Neuron (in vitro differentiated cells): Measurements from ENCODE around the gene SOCS1.
"Not testable (repeated sequence)": the region's sequence is repeated elsewhere in the genome, so short reads cannot be mapped to it uniquely, and the experiment has no call there.

Experiments used
- H2AFZ ChIP-seq: one replicate; pipeline ENCODE4 v1.6.1; 2013; ENCODE audit warnings: low read depth, mild to moderate bottlenecking, inconsistent platforms, low read length, moderate library complexity
- H3K27me3 ChIP-seq: one replicate; pipeline ENCODE4 v1.6.1; 2013; ENCODE audit warnings: low read length; ENCODE audit not compliant: insufficient read depth
- H3K36me3 ChIP-seq: one replicate; pipeline ENCODE4 v1.6.1; 2013; ENCODE audit warnings: low read length; ENCODE audit not compliant: insufficient read depth
- H3K4me1 ChIP-seq: one replicate; pipeline ENCODE4 v1.6.1; 2013; ENCODE audit warnings: low read length; ENCODE audit not compliant: insufficient read depth
- H3K4me3 ChIP-seq: 2 replicates; pipeline ENCODE4 v1.5.1; 2013; ENCODE audit warnings: mild to moderate bottlenecking, low read length, moderate library complexity
- H3K9me3 ChIP-seq: one replicate; pipeline ENCODE4 v1.6.1; 2013; ENCODE audit warnings: low read length

Gene SOCS1

GRCh38 chr16:11229906-11230305, 26.1 kb downstream of the SOCS1 start:
- no peaks in the 10 kb centered on the region for H3K9me3 ChIP-seq
- H2AFZ ChIP-seq = no peak overlapping the region
- H3K36me3 ChIP-seq = no peaks in the 10 kb centered on the region
- H3K4me3 ChIP-seq = no peak overlapping the region
- H3K27me3 ChIP-seq = no peaks in the 10 kb centered on the region
- H3K4me1 ChIP-seq = peaks cover 4% of the 10 kb centered on the region

DNA sequence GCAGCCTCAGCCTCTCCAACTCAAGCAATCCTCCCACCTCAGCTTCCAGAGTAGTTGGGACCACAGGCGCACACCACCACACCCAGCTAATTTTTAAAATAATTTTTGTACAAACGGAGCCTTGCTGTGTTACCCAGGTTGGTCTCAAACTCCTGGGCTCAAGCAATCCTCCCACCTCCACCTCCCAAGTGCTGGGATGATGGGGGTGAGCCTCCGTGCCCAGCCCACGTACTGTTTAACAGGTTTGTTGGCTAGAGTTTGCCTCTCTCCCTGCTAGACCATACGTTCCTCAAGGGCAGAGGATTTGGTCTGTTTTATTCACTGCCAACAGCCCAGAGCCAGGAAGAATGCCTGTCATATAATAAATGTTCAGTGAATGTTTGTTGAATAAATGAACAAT, 26.6 kb downstream of the SOCS1 start:
- Histone ChIP-seq H3K9me3 (no peaks in the 10 kb centered on the region), H3K36me3 (no peaks in the 10 kb centered on the region), H3K27me3 (no peaks in the 10 kb centered on the region), H3K4me3 (no peak overlapping the region), H2AFZ (no peak overlapping the region), H3K4me1 (peaks cover 6% of the 10 kb centered on the region)

DNA sequence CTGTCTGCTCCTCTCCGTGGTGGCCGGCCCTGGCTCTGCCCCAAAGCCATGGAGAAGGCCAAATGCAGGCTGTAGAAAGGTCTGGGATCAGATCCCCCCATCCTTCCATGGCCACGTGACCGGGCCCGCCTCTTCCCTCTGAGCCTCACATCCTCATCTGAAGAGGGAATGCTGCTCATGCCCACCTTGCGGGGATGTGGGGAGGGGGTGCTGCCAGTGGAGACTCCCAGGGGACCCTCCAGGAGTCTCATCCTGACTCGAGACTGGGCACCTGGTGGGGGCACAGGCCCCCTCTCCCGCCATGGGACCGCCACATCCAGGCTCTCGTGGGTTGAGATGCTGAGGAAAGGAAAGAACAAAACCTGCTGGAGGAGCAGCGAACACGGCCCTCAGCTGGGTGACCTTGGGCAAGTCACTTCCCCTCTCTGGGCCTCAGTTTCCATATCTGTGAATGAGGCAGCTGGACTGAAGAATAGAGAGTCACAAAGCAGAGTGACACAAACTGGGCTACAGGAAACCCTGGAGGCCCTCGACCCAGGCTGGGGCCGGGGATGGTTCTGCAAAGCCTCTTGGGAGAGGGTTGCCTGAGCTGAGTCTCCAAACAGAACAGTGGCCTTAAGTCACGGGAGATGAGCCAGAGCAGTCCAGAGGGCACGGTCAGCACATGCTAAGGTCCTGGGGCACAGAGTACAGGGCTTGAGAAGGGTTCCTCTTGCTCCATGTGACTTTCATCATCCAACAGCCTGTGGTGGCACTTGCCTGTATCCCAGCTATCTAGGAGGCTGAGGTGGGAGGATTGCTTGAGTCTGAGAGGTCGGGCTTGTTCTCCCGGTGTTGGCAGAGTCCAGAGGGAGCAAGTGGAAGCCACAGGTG, 30.1 kb downstream of the SOCS1 start:
- Histone ChIP-seq H3K36me3 (no peaks in the 10 kb centered on the region), H2AFZ (no peak overlapping the region), H3K4me3 (no peak overlapping the region), H3K9me3 (no peaks in the 10 kb centered on the region), H3K27me3 (no peaks in the 10 kb centered on the region), H3K4me1 (peaks cover 8% of the 10 kb centered on the region)

- Histone ChIP-seq H3K4me3 (no peak overlapping the region), H3K36me3 (no peaks in the 10 kb centered on the region), H3K27me3 (no peaks in the 10 kb centered on the region), H2AFZ (no peak overlapping the region), H3K4me1 (peaks cover 8% of the 10 kb centered on the region), H3K9me3 (no peaks in the 10 kb centered on the region)
Measured at GRCh38 chr16:11224894-11225676, 30.9 kb downstream of the SOCS1 start.

DNA sequence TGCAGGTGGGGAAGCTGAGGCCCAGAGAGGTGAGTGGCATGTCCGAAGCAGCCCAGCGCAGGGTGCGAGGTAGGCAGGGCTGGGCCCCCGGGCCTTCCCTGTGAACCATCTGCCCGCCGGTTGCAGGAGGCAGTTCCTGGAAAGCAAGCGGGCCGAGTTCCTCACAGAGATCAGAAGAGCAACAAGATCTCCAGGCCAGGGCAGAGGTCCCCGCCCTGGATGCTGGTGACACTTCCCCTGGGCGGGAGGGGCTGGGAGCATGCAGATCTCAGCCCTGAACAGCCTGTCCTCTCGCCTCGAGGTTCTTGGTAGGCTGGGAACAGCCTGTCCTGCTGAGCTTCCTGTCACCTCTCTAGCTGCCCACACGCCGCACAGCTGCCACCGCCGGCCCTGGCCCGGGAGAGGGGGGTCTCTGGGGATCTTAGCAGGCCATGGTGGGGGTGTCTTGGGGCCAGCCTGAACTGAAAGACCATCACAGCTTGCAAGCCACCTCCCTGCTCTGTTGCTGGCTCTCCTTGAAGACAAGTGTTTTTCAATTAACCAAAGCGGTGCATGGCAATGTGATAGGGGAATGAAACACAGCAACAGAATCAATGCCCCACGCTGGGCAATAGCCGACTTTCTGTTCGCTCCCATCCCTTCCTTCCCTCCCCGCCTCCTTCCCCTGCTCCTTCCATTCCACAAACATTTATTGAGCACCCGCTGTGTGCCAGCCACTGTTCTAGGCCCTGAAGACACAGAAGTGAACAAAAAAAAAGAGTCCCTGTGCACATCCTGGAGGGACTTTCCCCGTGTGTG, 31.7 kb downstream of the SOCS1 start:
- H3K4me1 ChIP-seq = peaks cover 8% of the 10 kb centered on the region
- no peaks in the 10 kb centered on the region for H3K27me3 ChIP-seq
- H3K36me3 ChIP-seq = no peaks in the 10 kb centered on the region
- H2AFZ ChIP-seq = no peak overlapping the region
- H3K4me3 ChIP-seq = no peak overlapping the region
- no peaks in the 10 kb centered on the region for H3K9me3 ChIP-seq

GRCh38 chr16:11220507-11220906, 35.5 kb downstream of the SOCS1 start:
- not testable (repeated sequence) for H2AFZ ChIP-seq, H3K4me3 ChIP-seq, H3K27me3 ChIP-seq, H3K4me1 ChIP-seq, H3K36me3 ChIP-seq, H3K9me3 ChIP-seq

DNA sequence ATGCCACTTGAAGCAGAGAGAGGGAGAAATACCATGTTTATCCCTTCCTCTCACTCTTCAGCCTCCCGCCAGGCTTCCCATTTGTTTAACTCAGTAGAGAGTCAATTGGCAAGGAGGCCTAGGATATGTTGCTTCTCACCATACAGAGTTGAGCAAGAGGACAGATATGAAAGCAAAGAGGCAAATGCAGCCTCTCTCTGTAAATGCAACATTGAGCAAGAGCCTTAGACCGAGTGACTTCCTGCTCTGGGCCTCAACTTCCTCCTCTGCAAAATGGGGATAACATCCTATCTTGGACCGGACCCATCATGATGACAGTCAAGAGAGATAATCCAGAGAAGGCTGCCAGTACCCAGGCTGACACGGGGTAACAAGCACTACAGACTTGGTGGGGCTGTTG, 36.8 kb downstream of the SOCS1 start:
- Histone ChIP-seq H3K27me3 (no peaks in the 10 kb centered on the region), H3K4me3 (no peak overlapping the region), H3K9me3 (no peaks in the 10 kb centered on the region), H3K4me1 (peaks cover 3% of the 10 kb centered on the region), H3K36me3 (no peaks in the 10 kb centered on the region), H2AFZ (no peak overlapping the region)

DNA sequence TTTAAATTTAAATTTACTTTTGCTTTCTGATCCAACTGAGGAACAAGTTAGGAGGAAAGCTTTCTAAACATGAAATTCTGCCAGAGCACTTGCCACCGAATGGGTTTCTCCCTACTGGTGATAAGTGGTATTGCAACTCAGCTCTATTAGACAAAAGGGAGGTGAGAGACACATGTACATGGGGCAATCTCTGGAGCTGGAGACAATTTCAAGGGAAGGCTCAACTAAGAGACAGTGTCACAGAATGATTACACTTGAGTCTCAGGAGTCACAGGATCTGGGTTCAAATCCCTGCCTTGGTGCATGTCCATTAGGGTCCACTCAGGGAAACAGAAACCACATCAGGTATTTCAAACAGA, 37.4 kb downstream of the SOCS1 start:
- no peaks in the 10 kb centered on the region for H3K36me3 ChIP-seq
- H3K4me1 ChIP-seq = no peaks in the 10 kb centered on the region
- no peak overlapping the region for H3K4me3 ChIP-seq
- no peaks in the 10 kb centered on the region for H3K9me3 ChIP-seq
- H3K27me3 ChIP-seq = no peaks in the 10 kb centered on the region
- no peak overlapping the region for H2AFZ ChIP-seq

DNA sequence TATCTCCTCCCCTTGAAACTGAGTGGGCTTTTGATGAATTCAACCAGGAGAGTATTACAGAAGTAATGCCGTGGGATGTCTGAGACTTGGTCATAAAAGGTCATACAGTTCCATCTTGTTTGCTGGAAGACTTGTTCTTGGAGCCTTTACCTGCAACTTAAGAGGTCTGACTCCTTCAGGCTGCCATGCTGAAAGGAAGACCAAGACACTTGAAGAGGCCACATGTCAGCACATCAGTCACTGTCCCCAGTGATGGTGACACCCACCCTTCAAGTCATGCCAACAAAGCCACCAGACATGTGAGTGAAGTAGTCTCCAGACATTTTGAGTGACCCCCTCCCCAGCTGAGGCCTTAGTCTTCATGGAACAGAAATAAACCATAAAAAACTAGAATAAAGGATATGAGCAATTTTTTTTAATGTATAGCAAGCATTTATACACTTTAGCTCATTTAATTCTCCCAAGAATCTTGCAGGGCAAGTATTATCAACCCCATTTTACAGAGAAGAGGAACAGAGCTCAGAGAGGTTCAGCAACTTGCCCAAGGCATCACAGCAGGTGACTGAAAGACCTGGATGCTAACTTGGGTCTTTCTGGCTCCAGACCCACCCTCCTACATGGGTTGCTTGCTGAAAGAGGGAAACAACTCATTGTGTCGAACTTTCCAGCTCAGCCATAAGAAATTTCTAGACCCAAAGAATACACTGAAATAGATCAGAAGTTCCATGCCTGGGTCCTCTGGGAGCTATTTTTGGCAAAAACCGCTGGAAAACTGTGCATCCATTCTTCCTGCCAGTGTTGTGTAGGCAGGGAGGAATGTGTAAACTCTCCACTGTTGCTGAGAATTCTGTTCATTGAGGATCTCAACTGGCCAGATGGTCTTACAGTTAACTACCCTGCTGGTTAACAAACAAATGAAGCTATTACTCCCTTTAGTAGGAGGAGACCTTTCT, 38.1 kb downstream of the SOCS1 start:
- Histone ChIP-seq H3K27me3 (no peaks in the 10 kb centered on the region), H3K36me3 (no peaks in the 10 kb centered on the region), H3K4me1 (no peaks in the 10 kb centered on the region), H2AFZ (no peak overlapping the region), H3K9me3 (no peaks in the 10 kb centered on the region), H3K4me3 (no peak overlapping the region)

DNA sequence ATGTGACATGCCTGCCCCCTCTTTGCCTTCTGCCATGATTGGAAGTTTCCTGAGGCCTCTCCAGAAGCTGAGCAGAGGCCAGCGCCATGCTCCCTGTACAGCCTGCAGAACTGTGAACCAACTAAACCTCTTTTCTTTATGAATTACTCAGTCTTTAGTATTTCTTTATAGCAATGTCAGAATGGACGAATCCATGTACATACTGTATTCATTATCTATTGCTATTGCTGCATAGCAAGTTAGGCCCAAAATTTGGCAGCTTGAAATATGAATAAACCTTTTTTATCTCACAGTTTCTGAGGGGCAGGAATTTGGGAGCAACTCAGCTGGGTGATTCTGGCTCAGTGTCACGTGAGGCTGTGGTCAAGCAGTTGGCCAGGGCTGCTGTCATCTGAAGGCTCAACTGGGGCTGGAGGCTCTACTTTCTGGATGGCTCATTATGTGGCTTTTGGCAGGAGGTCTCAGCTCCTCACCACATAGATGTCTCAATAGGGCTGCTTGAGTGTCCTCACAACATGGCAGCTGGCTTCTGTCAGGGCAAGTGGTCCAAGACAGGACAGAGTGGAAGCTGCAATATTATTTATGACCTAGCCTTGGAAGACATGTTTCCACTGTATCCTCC, 40.0 kb downstream of the SOCS1 start:
- H3K4me1 ChIP-seq = no peaks in the 10 kb centered on the region
- no peaks in the 10 kb centered on the region for H3K27me3 ChIP-seq
- H3K4me3 ChIP-seq = no peak overlapping the region
- no peaks in the 10 kb centered on the region for H3K9me3 ChIP-seq
- no peaks in the 10 kb centered on the region for H3K36me3 ChIP-seq
- no peak overlapping the region for H2AFZ ChIP-seq

DNA sequence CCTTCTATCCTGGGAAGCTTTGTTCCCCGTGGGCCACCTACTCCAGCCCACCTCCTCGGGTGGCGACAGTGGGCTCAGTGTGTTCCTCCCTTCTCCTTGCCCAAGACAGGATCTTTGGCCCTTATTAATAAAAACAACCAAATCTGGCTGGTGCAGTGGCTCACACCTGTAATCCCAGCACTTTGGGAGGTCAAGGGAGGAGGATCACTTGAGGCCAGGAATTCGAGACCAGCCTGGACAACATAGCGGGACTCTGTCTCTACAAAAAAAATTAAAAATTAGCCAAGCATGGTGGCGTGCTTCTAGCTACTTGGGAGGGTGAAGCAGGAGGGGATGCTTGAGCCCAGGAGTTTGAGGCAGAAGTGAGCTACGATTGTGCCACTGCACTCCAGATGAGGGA, 42.2 kb downstream of the SOCS1 start:
- Histone ChIP-seq H3K4me3 (no peak overlapping the region), H3K9me3 (no peaks in the 10 kb centered on the region), H3K27me3 (no peaks in the 10 kb centered on the region), H3K4me1 (no peaks in the 10 kb centered on the region), H3K36me3 (no peaks in the 10 kb centered on the region), H2AFZ (no peak overlapping the region)

- Histone ChIP-seq H2AFZ (no peak overlapping the region), H3K36me3 (no peaks in the 10 kb centered on the region), H3K4me1 (no peaks in the 10 kb centered on the region), H3K9me3 (no peaks in the 10 kb centered on the region), H3K4me3 (no peak overlapping the region), H3K27me3 (no peaks in the 10 kb centered on the region)
Measured at GRCh38 chr16:11213373-11213772, 42.6 kb downstream of the SOCS1 start.
